Stromal cell of bone marrow (primary cell): ENCODE measurements around the gene WWOX.

Experiments used
- DNase-seq: peaks from one replicate; pipeline ENCODE4 v3.0.0-alpha.2; 2012; ENCODE audit warnings: low read depth

WWOX gene

GRCh38 chr16:79175286-79176057 lies 1076.0 kb downstream of the WWOX start:
- no peak for DNase-seq

- DNase-seq = no peak
Observed at GRCh38 chr16:79177018-79177417, 1077.6 kb downstream of the WWOX start.

DNA sequence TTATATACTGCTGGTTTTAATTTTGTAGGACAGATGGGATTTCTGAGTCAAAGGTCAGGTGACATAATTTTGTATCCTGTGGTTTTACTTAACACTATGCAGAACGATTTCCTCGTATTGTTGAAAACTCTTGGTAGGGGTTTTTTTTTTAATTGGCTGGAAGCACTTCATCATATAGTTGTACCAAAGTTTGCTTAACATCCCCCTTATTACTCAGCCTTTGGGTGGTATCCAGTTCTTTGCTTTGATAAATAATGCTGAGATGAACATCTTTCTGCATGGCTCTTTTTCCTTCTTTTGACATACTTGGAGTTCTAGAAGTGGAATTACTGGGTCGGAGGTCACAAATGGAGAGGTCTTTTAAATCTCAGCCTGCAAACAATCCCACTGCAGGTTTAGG lies 1082.0 kb downstream of the WWOX start:
- DNase-seq = no peak

- DNase-seq = peak; percentile 53
Observed at GRCh38 chr16:79182616-79183015, 1083.2 kb downstream of the WWOX start.

DNA sequence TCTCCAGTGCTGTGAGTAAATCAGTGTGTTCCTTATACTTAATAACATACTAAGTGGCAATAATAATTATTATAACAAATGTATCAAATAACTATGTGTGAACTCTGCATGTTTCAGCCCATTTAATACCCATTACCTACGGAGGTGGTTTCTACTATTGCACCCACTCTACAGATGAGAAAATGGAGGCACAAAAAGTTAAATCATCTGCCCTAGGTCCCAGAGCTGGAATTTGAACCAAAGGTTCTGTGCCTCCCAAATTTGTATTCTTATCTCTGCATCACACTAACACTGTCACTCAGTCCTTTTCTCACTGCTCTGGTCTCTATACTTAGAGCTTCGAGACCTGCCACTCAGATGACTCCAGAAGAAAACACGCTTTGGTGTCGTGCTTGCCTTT lies 1084.1 kb downstream of the WWOX start:
- no peak for DNase-seq

DNA sequence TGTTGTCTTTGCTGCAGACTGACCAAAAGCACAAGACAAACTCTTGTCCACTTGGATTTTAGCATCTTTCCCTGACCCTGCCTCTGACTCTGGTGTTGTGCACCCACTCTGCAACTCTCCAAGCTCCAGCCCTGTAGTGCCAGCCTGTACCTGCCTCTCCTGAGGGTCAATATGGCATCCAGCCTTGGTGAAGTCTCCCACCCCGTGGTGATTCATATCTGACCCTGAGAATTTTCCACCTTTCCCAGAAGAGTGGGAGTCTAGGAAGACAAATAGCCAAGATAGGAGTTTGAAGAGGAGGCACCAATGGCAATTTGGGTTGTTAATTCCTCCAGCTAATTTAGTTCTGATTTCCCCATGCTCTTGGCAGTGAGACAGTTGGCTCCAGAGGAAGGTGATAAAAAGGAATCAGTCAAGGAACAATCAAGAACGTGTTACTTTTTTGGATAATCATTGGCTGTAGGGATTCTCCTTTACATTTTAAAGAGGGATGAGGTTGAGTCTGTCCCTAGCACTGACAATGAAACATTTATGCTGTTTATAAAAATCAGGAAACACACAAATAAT lies 1085.1 kb downstream of the WWOX start:
- no peak for DNase-seq

GRCh38 chr16:79185711-79186110 lies 1086.3 kb downstream of the WWOX start:
- no peak for DNase-seq

DNA sequence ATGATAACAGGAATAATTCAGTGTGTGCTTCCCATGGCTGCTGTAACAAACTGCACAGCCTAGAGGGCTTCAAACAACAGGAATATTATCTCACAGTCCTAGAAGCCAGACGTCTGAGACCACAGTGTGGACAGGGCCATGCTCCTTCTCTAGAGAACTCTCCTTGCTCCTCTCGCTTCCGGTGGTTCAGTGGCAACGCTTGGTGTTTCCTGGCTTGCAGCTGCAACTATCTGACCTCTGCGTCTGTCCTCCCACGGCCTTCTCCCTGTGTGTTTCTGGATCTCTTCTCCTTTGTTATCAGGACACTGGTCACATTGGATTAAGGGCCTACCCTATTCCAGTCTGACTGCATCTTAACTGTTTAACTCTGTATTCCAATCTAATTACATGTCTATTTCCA lies 1086.7 kb downstream of the WWOX start:
- DNase-seq = no peak

- DNase-seq = no peak
Observed at GRCh38 chr16:79188115-79188738, 1088.8 kb downstream of the WWOX start.

GRCh38 chr16:79188739-79189122 lies 1089.3 kb downstream of the WWOX start:
- no peak for DNase-seq

DNA sequence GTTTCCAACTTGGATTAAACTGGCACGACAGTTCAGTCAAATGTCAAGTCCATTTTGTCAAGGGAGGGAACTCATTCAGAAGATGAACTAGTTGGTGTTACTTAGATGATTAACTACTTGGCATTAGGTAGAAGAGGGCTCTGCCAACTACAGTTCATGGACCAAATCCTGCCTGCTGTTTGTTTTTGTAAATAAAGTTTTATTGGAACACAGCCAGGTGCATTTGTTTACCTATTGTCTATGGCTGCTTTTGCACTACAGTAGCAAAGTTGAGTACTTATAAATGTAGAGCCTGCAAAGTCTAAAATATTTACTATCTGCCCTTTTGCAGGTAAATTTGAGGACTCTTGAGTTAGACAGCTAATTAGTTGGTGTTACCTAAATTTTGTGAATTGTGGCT lies 1091.1 kb downstream of the WWOX start:
- DNase-seq = no peak

- no peak for DNase-seq
Observed at GRCh38 chr16:79191933-79192332, 1092.5 kb downstream of the WWOX start.

DNA sequence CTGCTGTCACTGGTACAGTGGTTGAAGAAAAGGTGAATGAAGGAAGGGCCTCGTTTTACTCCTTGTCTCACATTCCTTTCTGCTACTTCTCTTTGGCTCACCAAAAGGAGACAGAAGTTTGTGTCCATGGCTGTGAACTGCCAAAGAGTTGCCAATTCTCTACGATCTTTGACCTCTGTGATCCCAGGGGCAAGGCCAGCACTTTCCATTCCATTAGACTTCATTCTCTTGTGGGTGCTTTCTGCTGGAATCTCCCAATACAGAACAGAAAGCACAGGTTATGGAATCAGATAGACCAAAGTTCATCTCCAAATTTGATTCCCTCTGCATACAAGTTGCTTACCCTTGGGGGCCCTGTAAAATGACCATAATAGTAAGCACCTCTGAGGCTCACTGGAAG lies 1093.5 kb downstream of the WWOX start:
- no peak for DNase-seq

DNA sequence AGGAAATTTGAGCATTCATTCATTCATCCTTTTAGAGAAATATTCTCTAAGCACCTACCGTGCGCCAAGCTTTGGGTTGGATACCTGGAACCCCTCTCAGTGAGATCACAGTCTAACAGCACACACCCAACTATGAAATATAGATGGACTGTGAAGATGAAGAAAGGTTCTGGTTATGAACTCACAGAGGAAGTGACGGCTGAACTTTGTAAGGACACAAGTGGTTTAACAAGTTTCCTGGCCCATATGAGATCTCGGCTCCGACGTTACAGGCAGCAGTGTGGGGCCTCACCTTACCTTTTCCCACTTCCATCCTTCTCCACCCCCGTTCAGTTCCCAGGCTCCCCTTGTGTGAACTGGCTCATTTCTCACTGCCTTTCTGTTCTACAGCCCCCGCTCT lies 1094.8 kb downstream of the WWOX start:
- no peak for DNase-seq

GRCh38 chr16:79195938-79196337 lies 1096.5 kb downstream of the WWOX start:
- DNase-seq = no peak

DNA sequence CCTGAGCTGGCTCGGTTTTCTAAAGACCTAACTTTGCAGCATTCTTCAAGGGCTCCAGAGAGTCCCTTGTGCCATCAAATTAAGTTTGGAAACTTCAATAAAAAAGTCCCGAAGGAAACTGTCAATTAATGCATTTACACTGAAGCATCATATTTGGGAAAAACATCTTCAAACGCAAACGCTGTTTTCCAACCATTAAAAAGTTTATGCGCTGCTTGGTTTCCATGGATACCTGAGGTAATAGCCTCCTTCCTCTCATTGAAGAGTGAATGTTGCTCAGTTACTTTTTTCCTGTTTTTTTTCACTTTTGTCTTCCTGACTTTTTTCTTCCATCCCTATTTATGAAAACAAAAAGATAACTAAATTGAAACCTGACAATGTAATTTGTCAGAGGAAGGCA lies 1102.0 kb downstream of the WWOX start:
- no peak for DNase-seq

DNA sequence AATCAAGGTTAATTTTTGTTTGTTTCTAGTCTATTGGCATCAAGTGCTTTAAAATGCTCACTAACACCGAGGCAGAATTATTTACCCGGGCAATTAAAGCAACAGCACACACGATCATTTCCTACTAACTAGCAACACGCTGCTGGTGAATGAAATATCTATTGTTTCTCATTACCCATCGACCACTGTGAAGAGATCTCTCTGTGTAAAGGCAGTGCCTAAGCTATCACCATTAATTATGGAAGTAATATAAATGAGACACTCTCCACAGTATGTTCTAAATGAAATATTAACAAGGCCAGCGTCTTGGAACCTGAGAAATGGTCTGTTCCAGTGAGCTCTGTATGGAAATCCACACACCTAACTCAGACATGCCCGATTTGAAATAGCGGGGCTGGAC lies 1103.5 kb downstream of the WWOX start:
- no peak for DNase-seq

DNA sequence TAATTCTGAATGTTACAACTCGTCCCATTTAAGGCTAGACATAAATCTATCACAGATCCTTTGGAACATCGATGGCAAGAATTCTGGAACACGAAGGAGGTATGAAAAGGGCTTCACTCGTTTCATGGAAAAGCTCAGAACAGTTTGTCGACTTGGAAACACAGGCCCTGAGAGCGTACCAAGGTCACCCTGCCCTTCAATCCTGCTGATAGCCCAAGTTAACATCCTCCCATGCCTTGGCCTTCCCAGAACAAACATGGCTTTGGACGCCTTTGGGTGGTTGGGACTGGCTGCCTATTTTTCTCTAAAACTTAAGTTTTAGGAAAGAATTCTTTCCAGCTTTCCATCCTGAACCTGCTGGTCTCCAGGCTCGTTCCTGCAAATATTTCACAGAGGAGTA lies 1105.0 kb downstream of the WWOX start:
- no peak for DNase-seq

DNA sequence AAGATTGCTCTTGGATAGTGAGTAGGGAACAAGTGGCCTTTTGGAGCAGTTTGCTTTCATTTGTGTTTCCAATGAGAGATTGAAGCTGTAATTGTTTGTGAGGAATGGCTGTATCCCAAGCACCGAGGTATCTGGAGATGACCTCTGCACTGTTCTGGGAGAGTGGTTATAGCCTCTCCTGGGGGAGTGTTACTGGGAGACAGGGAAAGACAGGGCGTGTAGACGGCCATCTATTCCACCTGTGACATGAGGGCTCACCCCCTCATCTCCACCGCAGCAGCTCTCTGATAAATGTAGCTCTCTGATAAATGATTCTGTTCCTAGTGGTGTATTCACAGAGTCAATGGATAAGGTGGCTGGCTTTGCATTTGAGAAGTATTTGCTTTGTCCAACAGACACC lies 1107.4 kb downstream of the WWOX start:
- no peak for DNase-seq

- no peak for DNase-seq
Observed at GRCh38 chr16:79209308-79209707, 1109.9 kb downstream of the WWOX start.

DNA sequence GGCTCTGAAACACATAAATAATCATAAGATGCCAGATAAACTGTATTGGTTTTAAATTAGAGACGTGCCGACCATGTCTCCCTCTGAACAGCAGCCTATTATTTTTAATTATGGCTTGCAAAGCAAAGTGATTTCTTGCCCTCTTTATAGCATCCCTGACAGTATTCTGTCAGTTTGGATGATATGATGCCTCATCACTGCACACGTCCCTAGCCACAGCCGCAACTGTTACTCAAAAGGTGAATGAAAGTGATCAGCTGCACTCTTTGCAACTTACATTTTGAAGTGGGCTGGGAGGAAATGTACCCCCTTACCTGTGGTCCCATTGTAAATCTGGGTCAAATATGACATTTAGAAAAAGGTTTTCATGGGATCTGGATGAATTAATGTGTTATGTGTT lies 1111.2 kb downstream of the WWOX start:
- DNase-seq = no peak

DNA sequence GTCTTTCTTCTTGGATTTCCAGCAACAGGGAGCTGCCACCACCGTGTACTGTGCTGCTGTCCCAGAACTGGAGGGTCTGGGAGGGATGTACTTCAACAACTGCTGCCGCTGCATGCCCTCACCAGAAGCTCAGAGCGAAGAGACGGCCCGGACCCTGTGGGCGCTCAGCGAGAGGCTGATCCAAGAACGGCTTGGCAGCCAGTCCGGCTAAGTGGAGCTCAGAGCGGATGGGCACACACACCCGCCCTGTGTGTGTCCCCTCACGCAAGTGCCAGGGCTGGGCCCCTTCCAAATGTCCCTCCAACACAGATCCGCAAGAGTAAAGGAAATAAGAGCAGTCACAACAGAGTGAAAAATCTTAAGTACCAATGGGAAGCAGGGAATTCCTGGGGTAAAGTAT lies 1112.1 kb downstream of the WWOX start:
- DNase-seq = no peak

- no peak for DNase-seq
Observed at GRCh38 chr16:79212114-79212791, 1112.8 kb downstream of the WWOX start.
